SK-N-SH treated with all-trans-retinoic acid at 6 μM for 48 hours (cell line): ENCODE data around the gene PRR23E.

ENCODE experiments used
- OSR1 ChIP-seq: fragments of 250-450 bp; sonication (Bioruptor Pico); IDR thresholded peaks from 2 replicates; pipeline ENCODE4 v1.8.0; 2022; ENCODE audit warnings: moderate library complexity, mild to moderate bottlenecking, inconsistent platforms
- TOX ChIP-seq: fragments of 250-450 bp; sonication (Bioruptor Pico); IDR thresholded peaks from 2 replicates; pipeline ENCODE4 v1.8.0; 2021; ENCODE audit warnings: mild to moderate bottlenecking, moderate library complexity, borderline replicate concordance
- ZNF8 ChIP-seq: fragments of 450-650 bp; formaldehyde crosslinking; IDR thresholded peaks from 2 replicates; pipeline ENCODE4 v1.5.0; 2020; ENCODE audit warnings: mild to moderate bottlenecking, moderate library complexity

GRCh38 chr3:127153506-127153815 is 39.5 kb upstream of the PRR23E start:
- no peak for TF ChIP-seq TOX (CRISPR knock-in tag)
- no peak for TF ChIP-seq OSR1 (CRISPR knock-in tag)
- no peak for TF ChIP-seq ZNF8 (CRISPR knock-in tag)
